ENCODE results near the gene IL15RA.
"Not testable (repeated sequence)": the region's sequence is repeated elsewhere in the genome, so short reads cannot be mapped to it uniquely, and the experiment has no call there.

IL15RA gene

GRCh38 chr10:6005856-6006395 lies 28.6 kb upstream of the IL15RA start:
- DNase-seq = no peak

- DNase-seq = not testable (repeated sequence)
Observed at GRCh38 chr10:6005161-6005804, 27.9 kb upstream of the IL15RA start.

GRCh38 chr10:6002809-6003510 lies 25.6 kb upstream of the IL15RA start:
- no peak for DNase-seq

- no peak for DNase-seq
Observed at GRCh38 chr10:5999440-6000165, 22.3 kb upstream of the IL15RA start.

- no peak for DNase-seq
Observed at GRCh38 chr10:5996696-5997095, 19.4 kb upstream of the IL15RA start.

- no peak for DNase-seq
Observed at GRCh38 chr10:5992398-5992797, 15.1 kb upstream of the IL15RA start.

GRCh38 chr10:5991708-5992107 lies 14.4 kb upstream of the IL15RA start:
- DNase-seq = no peak

GRCh38 chr10:5989756-5990155 lies 12.4 kb upstream of the IL15RA start:
- no peak for DNase-seq

GRCh38 chr10:5988336-5988920 lies 11.1 kb upstream of the IL15RA start:
- no peak for DNase-seq

GRCh38 chr10:5987747-5988146 lies 10.4 kb upstream of the IL15RA start:
- no peak for DNase-seq

GRCh38 chr10:5985029-5985428 lies 7.7 kb upstream of the IL15RA start:
- DNase-seq = no peak

- no peak for DNase-seq
Observed at GRCh38 chr10:5983774-5984173, 6.4 kb upstream of the IL15RA start.

GRCh38 chr10:5981529-5981928 lies 4.2 kb upstream of the IL15RA start:
- no peak for DNase-seq

- no peak for DNase-seq
Observed at GRCh38 chr10:5978230-5978489, 817 bp upstream of the IL15RA start.

- no peak for DNase-seq
Observed at GRCh38 chr10:5976512-5977470, 552 bp downstream of the IL15RA start.

GRCh38 chr10:5975641-5976473 lies 1.5 kb downstream of the IL15RA start:
- DNase-seq = no peak

- no peak for DNase-seq
Observed at GRCh38 chr10:5973069-5973468, 4.3 kb downstream of the IL15RA start.

- DNase-seq = no peak
Observed at GRCh38 chr10:5971886-5972285, 5.5 kb downstream of the IL15RA start.

GRCh38 chr10:5971315-5971832 lies 6.0 kb downstream of the IL15RA start:
- no peak for DNase-seq

GRCh38 chr10:5970527-5970926 lies 6.8 kb downstream of the IL15RA start:
- DNase-seq = no peak

- no peak for DNase-seq
Observed at GRCh38 chr10:5970066-5970465, 7.3 kb downstream of the IL15RA start.
